Neural cell (in vitro differentiated cells): ENCODE measurements around the gene NRG3. TPM values are rescaled to one million over a fixed set of nuclear protein-coding genes. Genes with fewer than 3 reads are reported as not detected.

Experiments
- H2AFZ ChIP-seq: fragments of 200-600, 300-800 bp; sonication (generic), shearing (Covaris generic); 2 replicates; pipeline ENCODE4 v1.6.0; 2014; ENCODE audit warnings: low read depth, mild to moderate bottlenecking, antibody characterized with exemption, low read length, moderate library complexity
- H3F3A ChIP-seq: fragments of 200-600 bp; shearing (Covaris generic); 2 replicates; pipeline ENCODE4 v1.6.1; 2016; ENCODE audit warnings: mild to moderate bottlenecking, moderate library complexity, mixed read lengths, antibody characterized with exemption, low read length; ENCODE audit not compliant: insufficient read depth, poor library complexity, severe bottlenecking
- H3K27ac ChIP-seq: fragments of 200-600, 300-800 bp; sonication (generic), shearing (Covaris generic); 2 replicates; pipeline ENCODE4 v1.5.1; 2014; ENCODE audit warnings: mild to moderate bottlenecking, low read length, moderate library complexity
- H3K27me3 ChIP-seq: fragments of 300-800, 200-600 bp; sonication (generic), shearing (Covaris generic); 2 replicates; pipeline ENCODE4 v1.6.0; 2014; ENCODE audit warnings: mild to moderate bottlenecking, low read depth, low read length, moderate library complexity; ENCODE audit not compliant: insufficient read depth
- H3K36me3 ChIP-seq: fragments of 300-800, 200-600 bp; sonication (generic), shearing (Covaris generic); 2 replicates; pipeline ENCODE4 v1.5.1; 2014; ENCODE audit warnings: mild to moderate bottlenecking, antibody characterized with exemption, low read length, moderate library complexity; ENCODE audit not compliant: insufficient read depth
- H3K4me2 ChIP-seq: fragments of 300-800, 200-600 bp; sonication (generic), shearing (Covaris generic); 2 replicates; pipeline ENCODE4 v1.6.0; 2014; ENCODE audit warnings: mild to moderate bottlenecking, low read length
- H3K4me3 ChIP-seq: fragments of 300-800, 200-600 bp; sonication (generic), shearing (Covaris generic); 2 replicates; pipeline ENCODE4 v1.5.1; 2014; ENCODE audit warnings: mild to moderate bottlenecking, low read length, moderate library complexity
- H3K79me2 ChIP-seq: fragments of 200-600 bp; shearing (Covaris generic); replicated peaks from 2 replicates; pipeline ENCODE4 v1.6.0; 2014; ENCODE audit warnings: mild to moderate bottlenecking, low read length, moderate library complexity; ENCODE audit not compliant: insufficient read depth
- H3K9ac ChIP-seq: fragments of 300-800, 200-600 bp; sonication (generic), shearing (Covaris generic); 2 replicates; pipeline ENCODE4 v1.6.1; 2016; ENCODE audit warnings: mild to moderate bottlenecking, low read length, mixed read lengths
- H3K9me2 ChIP-seq: fragments of 200-600 bp; shearing (Covaris generic); 2 replicates; pipeline ENCODE4 v1.6.1; 2016; ENCODE audit warnings: mild to moderate bottlenecking, low read length, mixed read lengths; ENCODE audit not compliant: insufficient read depth
- H3K9me3 ChIP-seq: fragments of 200-600, 300-800 bp; sonication (generic), shearing (Covaris generic); 2 replicates; pipeline ENCODE4 v1.6.1; 2016; ENCODE audit warnings: mild to moderate bottlenecking, mixed run types, low read length, moderate library complexity, mixed read lengths
- H4K20me1 ChIP-seq: fragments of 200-600 bp; shearing (Covaris generic); 2 replicates; pipeline ENCODE4 v1.6.1; 2016; ENCODE audit warnings: mild to moderate bottlenecking, mixed run types; ENCODE audit not compliant: insufficient read depth
- CTCF ChIP-seq: fragments of 450-650 bp; IDR thresholded peaks from 2 replicates; pipeline ENCODE4 v1.5.1; 2014; ENCODE audit warnings: antibody characterized with exemption, mild to moderate bottlenecking, moderate library complexity; ENCODE audit not compliant: poor library complexity, severe bottlenecking
- EP300 ChIP-seq: fragments of 450-650 bp; conservative IDR thresholded peaks from 2 replicates; pipeline ENCODE4 v1.6.1; 2014; ENCODE audit warnings: antibody characterized with exemption, mild to moderate bottlenecking, moderate library complexity; ENCODE audit not compliant: poor library complexity, severe bottlenecking
- EZH2 ChIP-seq: fragments of 200-600, 300-800 bp; shearing (Covaris generic), sonication (generic); IDR thresholded peaks from 2 replicates; pipeline ENCODE4 v1.6.1; 2014; ENCODE audit warnings: antibody characterized with exemption, low read length, borderline replicate concordance, mild to moderate bottlenecking; ENCODE audit not compliant: insufficient read depth, poor library complexity, severe bottlenecking
- MXI1 ChIP-seq: fragments of 450-650 bp; conservative IDR thresholded peaks from 2 replicates; pipeline ENCODE4 v1.6.1; 2014; ENCODE audit warnings: antibody characterized with exemption, mild to moderate bottlenecking; ENCODE audit not compliant: poor library complexity, severe bottlenecking
- POLR2AphosphoS5 ChIP-seq: IDR thresholded peaks from 2 replicates; pipeline ENCODE4 v1.6.1; 2012
- RAD21 ChIP-seq: fragments of 450-650 bp; conservative IDR thresholded peaks from 2 replicates; pipeline ENCODE4 v1.6.1; 2014; ENCODE audit warnings: antibody characterized with exemption, mild to moderate bottlenecking, moderate library complexity
- REST ChIP-seq: IDR thresholded peaks from 2 replicates; pipeline ENCODE4 v1.6.1; 2012; ENCODE audit warnings: borderline replicate concordance
- SMC3 ChIP-seq: fragments of 450-650 bp; conservative IDR thresholded peaks from 2 replicates; pipeline ENCODE4 v1.6.1; 2014; ENCODE audit warnings: antibody characterized with exemption, mild to moderate bottlenecking, moderate library complexity; ENCODE audit not compliant: poor library complexity
- TAF1 ChIP-seq: IDR thresholded peaks from 2 replicates; pipeline ENCODE4 v1.6.1; 2012; ENCODE audit warnings: low read depth
- polyA plus RNA-seq: library from polyadenylated mRNA; depleted of rRNA; stranded (reverse); fragments of >200 nt; gene quantifications from 2 replicates; pipeline ENCODE4 v1.2.3, GENCODE V29; 2014

Gene NRG3
- polyA plus RNA-seq, 1 donor from 2014 or later = 14.0 TPM

GRCh38 chr10:82680608-82681007 is 805.6 kb downstream of the NRG3 start:
- Histone ChIP-seq H3K4me2 (no peak overlapping the region), H3K9me3 (no peaks in the 10 kb centered on the region), H3K9me2 (no peaks in the 10 kb centered on the region), H3K27me3 (no peaks in the 10 kb centered on the region), H3F3A (peaks cover 3% of the 10 kb centered on the region), H3K4me3 (no peak overlapping the region), H3K27ac (peak overlapping the region; percentile 9), H3K79me2 (no peaks in the 10 kb centered on the region), H4K20me1 (no peaks in the 10 kb centered on the region), H3K9ac (no peak overlapping the region), H2AFZ (no peak overlapping the region), H3K36me3 (no peaks in the 10 kb centered on the region)
- TF ChIP-seq TAF1 (no peak), POLR2AphosphoS5 (no peak), SMC3 (no peak), RAD21 (no peak), CTCF (no peak), EP300 (no peak), EZH2 (no peak), MXI1 (no peak), REST (no peak)

- H4K20me1 ChIP-seq = no peaks in the 10 kb centered on the region
- H3K4me3 ChIP-seq = no peak overlapping the region
- H3K9ac ChIP-seq = no peak overlapping the region
- H3K27me3 ChIP-seq = no peaks in the 10 kb centered on the region
- no peaks in the 10 kb centered on the region for H3K9me3 ChIP-seq
- no peaks in the 10 kb centered on the region for H3K79me2 ChIP-seq
- TF ChIP-seq POLR2AphosphoS5 (no peak), TAF1 (no peak), REST (no peak), RAD21 (no peak), CTCF (no peak), EZH2 (no peak), SMC3 (no peak), EP300 (no peak), MXI1 (no peak)
- H3K27ac ChIP-seq = no peak overlapping the region
- peaks cover 3% of the 10 kb centered on the region for H3F3A ChIP-seq
- no peaks in the 10 kb centered on the region for H3K36me3 ChIP-seq
- no peaks in the 10 kb centered on the region for H3K9me2 ChIP-seq
- no peak overlapping the region for H2AFZ ChIP-seq
- H3K4me2 ChIP-seq = no peak overlapping the region
These were observed 809.0 kb downstream of the NRG3 start for GRCh38 chr10:82683945-82684344.
